ENCODE results near the gene SHPK.
"Not testable (repeated sequence)": the region's sequence is repeated elsewhere in the genome, so short reads cannot be mapped to it uniquely, and the experiment has no call there.

Gene SHPK

DNA sequence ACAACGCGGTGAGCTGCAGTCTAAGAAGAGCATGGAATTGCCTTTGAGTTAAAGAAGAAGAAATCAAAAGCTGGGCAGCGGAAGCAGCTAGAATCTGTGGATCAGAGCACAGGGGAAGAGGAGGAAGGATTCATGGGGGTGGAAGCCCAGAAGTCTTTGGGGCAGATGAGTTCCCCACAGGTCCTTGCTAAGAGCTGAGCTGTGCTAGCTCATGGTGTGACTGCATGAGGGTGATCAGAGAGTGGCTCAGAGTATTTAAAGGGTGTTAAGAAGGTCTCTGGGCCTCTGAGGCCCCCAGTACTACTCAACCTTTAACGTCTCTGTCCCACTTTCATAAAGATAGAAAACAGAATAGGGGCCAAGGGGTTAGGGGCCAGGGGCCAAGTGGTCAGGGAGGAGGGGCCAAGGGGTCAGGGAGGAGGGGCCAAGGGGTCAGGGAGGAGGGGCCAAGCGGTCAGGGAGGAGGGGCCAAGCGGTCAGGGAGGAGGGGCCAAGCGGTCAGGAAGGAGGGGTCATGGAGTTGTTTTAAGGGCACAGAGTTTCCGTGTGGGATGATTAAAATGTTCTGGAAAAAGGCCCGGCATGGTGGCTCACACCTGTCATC lies 66.4 kb downstream of the SHPK start:
- no peak overlapping the region for H3K4me3 ChIP-seq (ENCODE audit: low read length)
- DNase-seq (ENCODE audit: low read depth, low spot score) = no peak

DNA sequence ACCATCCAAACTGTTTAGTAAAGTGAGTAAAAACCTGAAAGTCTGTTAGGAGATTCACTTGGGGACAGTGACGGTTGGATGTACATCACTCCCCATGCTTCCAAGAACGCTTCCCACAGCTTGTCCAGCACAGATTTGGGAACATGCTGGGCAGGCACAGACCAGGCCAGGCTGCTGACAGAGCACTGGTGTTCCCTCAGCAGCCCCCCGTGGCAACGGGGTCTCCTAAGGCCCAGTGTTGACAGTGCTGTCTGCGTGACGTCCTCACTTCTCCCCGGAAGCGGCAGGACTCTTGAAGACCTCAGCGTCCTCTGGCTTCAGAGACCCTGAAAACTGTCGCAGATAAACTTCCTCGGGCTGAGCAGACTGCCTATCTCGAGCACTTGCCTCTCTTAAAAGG lies 69.5 kb downstream of the SHPK start:
- DNase-seq (ENCODE audit: low read depth, low spot score) = no peak
- no peak overlapping the region for H3K4me3 ChIP-seq (ENCODE audit: low read length)

DNA sequence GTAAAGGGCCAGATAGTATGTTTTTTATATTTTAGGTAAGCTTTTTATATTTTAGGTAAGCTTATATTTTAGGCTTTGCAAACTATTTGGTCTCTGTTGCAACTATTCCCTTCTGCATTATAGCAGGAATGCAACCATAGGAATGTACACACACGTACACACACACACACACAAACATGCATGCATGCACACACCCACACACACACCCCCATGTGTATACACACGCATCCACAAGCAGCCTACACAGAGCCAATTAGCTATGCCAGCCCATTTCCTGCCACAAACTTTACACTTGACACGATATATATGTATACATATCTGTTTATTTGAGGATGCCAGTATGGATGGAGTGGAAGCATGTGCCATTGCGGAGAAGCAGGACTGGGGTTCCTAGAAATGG lies 70.9 kb downstream of the SHPK start:
- no peak for DNase-seq (ENCODE audit: low read depth, low spot score)
- H3K4me3 ChIP-seq (ENCODE audit: low read length) = no peak overlapping the region

DNA sequence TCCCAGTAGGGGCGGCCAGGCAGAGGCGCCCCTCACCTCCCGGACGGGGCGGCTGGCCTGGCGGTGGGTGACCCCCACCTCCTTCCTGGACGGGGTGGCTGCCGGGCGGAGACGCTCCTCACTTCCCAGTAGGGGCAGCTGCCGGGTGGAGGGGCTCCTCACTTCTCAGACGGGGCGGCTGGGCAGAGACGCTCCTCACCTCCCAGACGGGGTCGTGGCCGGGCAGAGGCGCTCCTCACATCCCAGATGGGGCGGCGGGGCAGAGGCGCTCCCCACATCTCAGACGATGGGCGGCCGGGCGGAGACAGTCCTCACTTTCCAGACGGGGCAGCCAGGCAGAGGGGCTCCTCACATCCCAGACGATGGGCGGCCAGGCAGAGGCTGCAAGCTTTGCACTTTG lies 71.8 kb downstream of the SHPK start:
- not testable (repeated sequence) for DNase-seq (ENCODE audit: low read depth, low spot score); H3K4me3 ChIP-seq (ENCODE audit: low read length)

DNA sequence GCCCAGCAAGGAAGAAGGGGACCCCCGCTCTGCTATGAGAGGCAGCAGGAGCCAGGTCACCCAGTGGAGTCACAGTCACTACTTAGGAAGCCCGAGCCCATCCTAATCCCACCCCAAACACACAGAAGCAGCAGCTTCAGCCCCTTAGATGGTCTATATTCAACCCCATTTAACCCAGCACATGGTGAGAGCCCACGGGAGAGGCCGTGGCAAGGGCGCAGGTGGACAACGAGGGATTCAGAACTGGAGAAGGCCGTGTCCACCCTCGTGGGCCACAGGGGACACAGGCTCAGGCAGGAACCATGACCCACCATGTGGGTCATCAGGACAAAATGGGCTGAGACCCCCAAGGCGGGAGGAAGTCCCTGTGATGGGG lies 76.8 kb downstream of the SHPK start:
- no peak overlapping the region for H3K4me3 ChIP-seq (ENCODE audit: low read length)
- no peak for DNase-seq (ENCODE audit: low read depth, low spot score)

DNA sequence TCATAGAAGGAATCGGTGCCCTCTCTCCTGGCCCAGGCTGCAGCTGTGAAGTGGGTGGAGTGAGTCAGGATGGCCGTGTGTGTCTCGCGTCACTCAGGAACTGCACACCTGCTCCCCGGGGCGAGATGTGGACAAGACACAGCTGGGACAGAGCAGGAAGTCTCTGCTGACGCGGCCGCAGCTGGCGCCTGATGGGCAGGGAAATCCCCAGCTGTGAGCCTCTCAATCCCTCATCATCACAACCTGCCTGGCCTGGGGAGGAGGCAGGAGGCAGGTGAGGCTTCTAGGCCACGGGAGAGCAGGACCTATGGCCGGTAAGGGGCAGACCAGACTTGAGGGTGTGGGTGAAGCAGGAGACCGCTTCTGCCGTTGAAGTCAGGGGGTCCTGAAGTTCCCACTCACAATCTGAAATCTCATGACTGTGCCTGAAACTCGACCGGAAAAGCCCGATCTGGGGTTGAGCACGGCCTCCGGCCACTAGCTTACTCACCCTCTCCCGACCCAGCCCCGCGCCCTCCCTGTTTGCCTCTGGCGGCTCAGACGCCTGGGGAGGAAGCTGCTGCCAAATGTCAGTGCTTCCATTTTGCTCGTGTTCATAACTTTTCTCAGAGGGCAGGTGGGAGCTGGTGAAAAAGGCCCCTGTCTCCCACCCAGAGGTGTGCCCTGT lies 77.3 kb downstream of the SHPK start:
- no peak for DNase-seq (ENCODE audit: low read depth, low spot score)
- no peak overlapping the region for H3K4me3 ChIP-seq (ENCODE audit: low read length)
